NCI-H1105 (cell line): Measurements from ENCODE around the gene DGKQ.

Experiments
- DNase-seq: peaks from one replicate; lab custom pipeline; 2025; lab: John Stamatoyannopoulos, UW

DGKQ gene

DNA sequence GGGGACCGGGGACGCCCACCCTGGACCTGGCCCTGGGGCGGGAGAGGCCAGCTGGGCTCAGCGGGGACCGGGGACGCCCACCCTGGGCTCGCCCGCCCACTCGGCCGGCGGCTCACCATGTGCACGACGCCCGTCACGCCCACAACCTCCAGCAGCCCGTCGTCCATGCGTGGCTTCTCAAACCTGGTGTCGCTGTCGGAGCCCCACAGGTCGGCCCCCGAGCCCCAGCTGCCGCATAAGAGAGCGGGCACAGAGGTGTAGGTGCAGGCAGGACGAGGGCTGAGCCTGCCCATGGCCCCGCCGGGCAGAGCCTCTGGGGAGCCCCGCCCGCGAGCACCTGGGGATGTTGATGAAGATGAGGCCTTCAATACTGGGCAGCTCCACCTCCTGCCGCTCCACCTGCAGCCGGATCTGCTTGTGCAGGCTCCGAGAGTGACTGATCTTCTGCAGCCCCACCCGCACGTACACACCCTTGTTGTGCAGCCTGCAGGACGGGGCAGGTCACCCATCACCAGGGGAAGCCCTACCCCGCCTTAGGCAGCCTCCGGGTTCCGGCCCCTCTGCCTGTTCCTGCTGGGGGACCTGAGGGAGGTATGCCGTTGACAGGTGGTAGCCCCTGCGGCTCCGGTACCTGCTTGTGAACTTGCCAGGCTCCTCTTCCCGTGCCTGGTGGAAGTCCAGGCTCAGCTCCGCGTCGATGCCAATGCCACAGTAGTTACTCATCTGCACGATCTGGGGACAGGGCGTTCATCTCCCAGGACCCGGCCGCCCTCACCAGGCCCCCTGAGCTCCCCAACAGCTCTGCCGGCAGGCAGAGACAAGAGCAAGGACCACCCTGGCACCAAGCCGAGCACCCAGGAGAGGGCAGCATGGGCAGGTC is 11.8 kb downstream of the DGKQ start:
- DNase-seq: no peak

DNA sequence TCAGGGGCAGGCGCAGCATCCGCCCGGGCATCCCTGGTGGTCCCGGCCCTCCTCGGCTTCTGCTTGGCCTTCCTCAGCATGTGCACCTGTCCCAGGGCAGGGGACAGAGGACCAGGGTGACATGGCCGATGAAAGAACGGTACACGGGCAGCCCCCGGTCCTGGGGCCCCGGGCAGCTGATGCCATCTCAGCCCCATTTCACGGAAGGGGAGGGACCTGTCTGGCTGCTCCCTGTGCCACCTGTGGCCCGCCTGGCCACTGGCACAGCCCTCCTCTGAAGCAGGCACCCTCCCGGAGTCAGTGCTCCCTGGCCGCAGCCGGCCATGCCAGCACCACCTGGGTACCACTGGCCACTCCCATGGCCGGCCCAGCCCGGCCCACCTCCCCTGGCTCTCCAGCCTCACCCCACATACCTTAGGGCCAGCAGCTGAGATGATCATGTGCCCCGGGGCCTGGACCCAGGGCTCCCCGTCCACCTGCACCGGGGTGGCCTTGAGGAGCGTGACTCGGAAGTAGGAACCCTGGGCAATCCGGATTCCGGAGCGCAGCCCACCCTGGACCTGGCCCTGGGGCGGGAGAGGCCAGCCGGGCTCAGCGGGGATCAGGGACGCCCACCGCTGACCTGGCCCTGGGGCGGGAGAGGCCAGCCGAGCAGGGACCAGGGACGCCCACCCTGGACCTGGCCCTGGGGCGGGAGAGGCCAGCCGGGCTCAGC is 12.6 kb downstream of the DGKQ start:
- DNase-seq: no peak

DNA sequence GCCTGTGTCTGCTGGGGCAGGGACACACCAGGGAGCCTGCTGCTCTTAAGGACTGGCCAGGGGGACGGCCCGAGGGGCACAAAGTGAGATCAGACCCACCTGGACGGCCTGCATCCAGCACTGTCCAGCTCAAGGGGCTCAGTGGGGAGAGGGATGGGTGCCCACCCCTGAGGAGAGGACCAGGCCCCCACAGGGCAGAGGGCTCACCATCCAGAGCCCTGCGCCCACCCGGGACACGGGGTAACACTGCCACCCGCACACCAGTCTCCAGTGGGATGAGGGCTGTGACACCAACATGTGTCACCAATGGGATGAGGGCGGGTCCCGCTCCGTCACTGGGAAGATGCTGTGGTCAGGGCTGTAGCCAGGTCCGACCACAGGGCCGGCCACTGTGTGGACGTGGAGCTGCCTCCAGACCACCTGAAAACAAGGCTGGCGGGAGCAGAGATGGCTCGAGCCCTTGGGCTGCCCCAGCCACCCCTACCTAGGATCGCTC is 13.2 kb downstream of the DGKQ start:
- DNase-seq: no peak

DNA sequence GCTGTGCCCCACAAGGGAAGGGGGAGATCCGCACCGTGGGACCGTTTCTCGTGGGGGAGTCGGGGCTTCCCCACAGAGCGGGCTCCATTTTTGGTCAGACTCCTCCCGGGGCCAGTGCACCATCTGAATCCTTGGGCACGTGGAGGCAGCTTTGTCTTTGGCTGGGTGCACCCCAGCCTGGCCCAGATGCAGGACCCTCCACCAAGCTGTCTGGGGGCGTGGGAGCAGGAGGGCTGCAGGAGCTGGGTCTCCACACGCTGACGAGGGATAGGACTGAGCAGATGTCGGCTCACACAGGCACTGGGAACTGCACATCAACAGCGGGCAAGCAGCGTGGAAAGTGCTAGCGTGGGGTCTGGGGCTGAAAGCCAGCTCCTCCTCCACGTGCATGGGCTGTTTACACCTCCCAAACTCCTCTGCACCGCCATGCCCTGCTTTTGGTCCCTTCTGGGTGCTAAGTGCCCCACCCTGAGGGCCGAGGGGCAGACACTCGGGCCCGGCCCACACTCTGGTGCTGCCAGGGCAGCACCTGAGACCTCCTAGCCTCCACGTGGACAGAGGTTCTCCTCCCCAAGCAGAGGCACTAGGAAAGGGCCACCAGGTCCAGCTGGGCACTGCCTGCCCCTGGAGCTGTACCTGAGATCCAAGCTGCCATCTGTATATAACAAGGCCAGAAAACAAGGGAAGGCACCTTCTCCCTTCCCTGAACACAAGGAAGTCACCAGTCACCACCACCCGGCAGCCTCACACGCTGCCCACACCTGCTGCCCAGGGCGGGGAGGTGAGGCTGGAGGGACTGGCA is 13.8 kb downstream of the DGKQ start:
- no peak for DNase-seq

DNA sequence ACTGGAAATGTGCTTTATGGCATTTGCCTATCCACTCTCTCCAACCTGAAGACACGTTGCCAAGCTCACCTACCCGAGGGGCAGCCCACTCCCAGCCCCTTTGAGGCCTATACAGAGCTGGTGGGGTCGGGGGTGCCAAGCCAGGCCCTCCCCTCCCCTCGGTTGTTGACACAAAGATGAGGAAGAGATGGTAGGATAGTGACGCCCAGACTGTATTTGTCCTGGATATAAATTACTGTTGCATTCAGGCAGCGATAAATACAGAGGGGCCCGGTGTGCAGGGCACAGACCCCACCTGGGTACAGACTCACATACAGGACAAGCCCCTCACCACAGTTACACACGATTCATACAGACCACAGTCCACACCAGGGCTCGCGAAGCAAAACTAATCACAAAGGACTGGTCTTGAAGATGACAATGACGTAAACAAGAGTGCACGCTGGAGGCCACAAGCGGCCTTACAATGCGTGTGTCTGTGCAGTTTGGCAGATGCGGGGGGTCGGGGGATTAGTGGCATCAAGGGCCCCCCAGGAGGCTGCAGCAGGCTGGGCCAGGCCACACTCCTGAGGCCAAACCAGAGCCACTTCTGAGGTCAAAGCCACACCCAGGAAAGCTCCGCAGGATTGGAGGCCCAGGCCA is 14.6 kb downstream of the DGKQ start:
- no peak for DNase-seq

DNA sequence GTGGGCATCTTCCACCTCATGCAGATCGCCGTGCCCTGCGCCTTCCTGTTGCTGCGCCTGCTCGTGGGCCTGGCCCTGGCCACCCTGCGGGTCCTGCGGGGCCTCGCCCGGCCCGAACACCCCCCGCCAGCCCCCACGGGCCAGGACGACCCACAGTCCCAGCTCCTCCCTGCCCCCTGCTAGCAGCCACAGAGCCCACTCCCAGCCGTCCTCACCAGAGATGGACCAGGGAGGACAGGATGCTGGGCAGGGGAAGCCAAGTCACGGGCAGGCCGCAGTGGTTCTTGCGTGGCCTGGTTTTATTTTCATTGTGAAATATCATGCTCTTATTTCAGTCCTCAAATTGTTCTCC is 15.1 kb downstream of the DGKQ start:
- DNase-seq: no peak

DNA sequence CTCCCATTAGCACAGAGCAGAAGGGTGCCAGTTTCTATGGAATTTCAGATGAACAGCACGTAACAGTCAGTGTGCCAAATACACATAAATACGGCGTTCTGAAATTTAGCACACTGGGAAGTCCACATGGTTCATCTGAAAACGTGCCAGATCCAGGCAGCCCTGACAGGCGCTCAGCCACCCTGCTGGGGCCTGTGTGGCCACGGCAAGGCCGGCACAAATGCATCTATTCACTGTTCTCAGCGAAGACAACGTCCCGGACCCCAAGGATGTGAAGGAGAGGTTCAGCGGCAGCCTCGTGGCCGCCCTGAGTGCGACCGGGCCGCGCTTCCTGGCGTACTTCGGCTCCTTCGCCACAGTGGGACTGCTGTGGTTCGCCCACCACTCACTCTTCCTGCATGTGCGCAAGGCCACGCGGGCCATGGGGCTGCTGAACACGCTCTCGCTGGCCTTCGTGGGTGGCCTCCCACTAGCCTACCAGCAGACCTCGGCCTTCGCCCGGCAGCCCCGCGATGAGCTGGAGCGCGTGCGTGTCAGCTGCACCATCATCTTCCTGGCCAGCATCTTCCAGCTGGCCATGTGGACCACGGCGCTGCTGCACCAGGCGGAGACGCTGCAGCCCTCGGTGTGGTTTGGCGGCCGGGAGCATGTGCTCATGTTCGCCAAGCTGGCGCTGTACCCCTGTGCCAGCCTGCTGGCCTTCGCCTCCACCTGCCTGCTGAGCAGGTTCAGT is 15.6 kb downstream of the DGKQ start:
- no peak for DNase-seq

DNA sequence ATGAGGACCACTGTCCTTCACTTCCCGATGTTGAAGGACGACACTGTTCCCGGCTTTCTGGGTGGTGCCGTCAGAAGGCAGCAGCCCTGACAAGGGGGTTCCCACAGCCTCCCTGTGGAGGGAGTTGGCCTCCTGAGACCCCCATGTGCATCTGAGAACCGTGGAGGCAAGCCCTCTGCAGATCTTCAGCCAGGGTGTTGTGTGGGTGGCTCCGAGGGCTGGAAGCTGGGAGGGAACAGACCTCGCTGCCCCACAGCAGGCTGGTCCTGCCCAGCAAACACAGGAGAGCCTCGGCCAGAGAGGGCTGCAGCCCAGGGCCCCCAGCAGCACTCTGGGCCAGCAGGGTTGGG is 16.2 kb downstream of the DGKQ start:
- no peak for DNase-seq

DNA sequence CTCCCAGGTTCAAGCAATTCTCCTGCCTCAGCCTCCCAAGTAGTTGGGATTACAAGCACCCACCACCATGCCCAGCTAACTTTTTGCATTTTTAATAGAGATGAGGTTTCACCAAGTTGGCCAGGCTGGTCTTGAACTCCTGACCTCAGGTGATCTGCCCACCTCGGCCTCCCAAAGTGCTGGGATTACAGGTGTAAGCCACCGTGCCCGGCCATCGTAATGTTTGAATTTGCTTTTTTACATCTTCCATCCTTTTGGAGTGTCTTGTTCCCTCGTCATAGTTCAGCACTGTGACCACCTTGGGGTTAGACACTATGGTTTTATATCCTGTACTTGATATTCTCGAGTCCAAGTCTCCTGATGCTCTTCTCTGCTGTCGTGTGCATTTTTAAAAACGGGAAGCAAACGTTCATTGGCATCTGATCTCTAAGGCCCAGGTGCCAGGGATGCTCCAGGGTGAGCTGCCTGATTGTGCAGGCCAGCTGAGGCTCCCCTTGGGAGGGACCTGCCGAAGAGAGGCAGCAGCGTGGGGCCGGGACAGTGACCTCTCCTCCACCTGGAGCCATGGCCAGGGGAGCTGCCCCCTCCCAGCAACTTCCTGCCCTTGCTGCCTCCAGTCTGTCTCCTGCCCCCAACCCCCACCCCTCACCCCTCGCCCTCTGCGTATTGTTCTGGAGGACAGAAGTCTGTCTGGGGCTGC is 16.7 kb downstream of the DGKQ start:
- DNase-seq: no peak

DNA sequence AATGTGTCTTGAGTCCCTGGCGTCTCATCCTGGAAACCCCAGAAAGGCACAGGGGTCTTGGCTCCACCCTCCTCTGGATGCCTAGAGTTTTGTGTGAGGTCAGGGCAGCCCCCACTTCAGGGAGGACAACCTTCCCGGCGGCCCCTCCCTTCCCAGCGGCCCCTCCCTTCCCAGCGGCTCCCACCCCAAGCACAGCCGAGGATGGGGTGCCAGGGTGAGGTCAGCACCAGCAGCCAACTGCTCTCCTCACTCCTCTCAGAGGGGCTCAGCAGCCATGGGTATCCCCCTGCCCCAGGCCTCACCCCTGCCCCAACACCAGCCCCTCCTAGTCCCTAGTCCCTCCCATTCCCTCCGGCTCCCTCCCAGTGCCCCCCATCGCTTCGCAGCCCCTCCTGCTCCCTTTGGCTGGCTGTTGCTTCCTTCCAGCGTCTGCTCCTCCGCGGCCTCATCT is 17.4 kb downstream of the DGKQ start:
- no peak for DNase-seq

DNA sequence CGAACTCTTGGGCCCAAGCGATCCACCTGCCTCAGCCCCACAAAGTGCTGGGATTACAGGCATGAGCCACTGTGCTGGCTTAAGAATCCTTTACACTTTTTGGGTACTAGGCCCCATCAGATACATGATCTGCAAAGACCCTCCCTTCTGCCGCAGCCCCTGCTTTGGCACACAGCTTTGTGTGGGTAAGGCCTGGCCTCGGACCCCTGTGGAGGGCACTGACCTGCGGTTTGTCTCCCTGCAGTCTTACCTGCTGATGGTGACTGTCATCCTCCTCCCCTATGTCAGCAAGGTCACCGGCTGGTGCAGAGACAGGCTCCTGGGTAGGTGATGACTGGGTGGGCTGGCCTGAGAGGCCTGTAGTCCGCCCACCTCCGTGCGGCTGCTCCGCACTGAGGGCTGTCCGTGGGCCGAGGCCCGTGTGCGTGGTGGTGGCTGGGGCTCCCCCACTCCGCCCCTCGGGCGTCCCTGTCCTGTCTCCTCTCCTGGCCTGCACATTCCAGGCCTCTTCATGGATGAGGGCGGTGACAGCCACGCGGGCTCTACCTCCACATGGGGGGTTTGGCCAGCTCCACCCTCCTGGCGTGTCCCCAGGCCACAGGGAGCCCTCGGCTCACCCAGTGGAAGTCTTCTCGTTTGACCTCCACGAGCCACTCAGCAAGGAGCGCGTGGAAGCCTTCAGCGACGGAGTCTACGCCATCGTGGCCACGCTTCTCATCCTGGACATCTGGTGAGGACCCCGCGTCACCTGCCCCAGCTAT is 18.0 kb downstream of the DGKQ start:
- DNase-seq: no peak

DNA sequence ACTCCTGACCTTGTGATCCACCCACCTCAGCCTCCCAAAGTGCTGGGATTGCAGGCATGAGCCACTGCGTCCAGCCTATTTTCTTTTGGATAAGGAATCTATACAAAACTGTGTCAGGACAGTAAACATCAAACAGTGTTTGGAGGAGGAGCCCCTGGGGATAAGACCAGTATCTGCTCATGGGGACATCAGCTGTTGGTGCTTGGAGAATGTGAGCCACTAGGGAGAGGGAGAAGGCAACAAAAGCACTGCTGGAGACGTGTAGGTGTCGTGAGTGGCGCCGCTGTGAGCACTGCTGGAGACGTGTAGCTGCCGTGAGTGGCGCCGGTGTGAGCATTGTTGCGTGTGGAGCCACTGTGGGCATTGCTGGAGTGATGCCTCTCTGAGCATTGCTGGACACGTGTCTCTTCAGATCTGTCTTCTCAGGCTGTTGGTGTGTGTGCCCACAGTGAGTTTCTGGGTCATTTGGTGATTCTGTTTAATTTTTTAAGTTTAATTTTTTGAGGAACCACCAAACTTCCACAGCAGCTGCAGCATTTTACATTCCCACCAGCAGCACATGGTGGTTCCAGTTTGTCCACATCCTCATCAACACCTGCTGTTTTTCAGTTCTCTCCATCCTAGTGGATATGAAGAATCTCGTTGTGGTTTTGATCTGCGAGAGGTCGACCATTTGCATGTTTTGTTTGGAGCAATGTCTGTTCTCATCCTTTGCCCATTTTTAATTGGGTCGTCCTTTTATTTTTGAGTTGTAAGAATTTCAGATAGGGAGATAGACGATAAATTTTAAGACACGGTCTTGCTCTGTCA is 19.0 kb downstream of the DGKQ start:
- no peak for DNase-seq

DNA sequence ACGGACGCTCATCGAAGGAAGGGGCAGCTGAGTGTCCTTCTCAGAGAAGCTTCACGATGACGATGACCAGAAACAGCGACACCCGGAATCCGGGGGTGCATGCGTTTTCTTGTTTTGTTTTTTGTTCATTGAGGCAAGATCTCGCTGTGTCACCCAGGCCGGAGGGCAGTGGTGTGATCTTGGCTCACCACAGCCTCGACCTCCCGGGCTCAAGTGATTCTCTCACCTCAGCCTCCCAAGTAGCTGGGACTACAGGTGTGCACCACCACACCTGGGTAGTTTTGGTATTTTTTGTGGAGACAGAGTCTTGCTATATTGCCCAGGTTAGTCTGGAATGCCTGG is 19.8 kb downstream of the DGKQ start:
- no peak for DNase-seq

DNA sequence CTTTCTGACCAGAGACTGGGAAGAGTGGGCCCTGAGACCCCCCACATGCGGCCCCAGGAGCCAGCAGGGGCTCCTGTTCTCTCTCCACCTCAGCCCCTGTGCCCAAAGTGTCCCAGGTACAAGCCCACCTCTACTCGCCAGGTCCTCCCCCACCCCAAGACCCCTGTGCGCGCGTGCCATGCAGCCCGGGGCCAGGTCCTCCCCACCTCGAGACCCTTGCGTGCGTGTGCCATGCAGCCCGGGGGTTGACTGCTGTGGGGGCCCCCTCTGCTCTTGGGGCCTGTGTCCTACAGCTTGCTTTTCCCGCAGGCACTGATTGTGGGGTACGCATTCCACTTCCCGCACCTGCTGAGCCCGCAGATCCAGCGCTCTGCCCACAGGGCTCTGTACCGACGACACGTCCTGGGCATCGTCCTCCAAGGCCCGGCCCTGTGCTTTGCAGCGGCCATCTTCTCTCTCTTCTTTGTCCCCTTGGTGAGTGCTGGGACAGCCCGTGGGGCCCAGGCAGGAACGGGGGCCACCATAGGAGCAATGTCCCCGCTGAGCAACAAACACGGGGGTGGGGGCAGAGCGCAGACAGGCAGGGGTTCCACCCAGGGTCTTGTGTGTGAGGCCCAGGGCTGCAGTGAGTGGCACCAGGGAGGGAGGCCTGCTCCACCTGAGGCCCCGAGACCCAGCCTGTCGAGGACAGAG is 20.3 kb downstream of the DGKQ start:
- no peak for DNase-seq

DNA sequence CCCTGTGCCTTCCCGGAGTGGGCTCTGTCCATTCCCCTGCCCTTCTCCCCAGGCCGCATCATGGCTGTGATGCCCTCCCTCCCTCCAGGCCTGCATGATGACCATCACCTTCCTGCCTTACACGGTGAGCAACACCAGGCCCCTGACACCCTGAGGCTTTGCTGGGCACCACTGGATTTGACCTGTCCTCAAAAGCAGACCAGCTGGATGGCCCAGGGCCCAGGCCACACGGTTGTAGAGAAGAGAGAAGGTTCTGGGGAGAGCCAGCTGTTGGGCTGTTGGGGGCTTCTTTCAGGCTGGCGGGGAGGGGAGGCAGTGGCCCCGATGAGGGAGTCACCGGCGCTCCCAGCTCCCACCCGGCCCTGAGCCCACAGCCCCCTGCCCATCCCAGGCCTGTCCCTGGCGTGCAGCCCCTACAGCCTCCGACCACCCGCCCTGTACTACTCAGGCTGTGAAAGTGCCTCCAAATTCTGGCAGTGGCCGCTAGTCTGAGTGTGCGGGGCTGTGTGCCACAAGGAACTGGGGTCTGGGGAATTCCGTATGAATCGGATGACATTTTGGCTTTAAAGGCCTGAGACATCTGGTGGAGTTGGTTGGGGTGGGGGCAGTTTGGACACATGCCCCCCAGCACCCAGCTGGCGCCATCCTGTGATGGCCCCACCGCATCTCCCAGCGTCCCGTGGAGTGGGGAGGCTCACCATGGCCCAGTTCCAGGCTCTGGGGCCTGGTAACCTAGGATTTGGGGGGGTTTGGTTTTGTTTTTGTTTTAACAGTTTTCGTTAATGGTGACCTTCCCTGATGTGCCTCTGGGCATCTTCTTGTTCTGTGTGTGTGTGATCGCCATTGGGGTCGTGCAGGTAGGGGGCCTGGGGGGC is 21.5 kb downstream of the DGKQ start:
- DNase-seq: no peak

DNA sequence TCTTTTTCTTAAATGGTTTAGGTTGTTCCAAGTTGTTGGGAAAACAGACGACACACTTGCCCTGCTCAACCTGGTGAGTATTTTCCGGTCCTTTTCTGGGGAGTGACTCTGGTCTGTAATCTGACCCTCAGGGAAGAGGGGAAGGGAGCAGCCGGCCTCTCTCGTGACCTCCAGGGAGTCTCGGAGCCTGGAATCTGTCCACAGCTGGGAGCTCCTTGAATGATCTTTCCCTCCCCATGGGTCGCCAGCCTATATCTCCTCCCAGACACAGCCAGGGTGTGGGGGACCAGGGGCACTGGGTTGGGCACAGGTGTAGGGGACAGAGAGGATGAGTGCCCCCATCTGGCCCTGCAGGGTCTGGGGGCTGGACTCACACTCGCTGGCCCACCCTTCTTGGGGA is 22.2 kb downstream of the DGKQ start:
- no peak for DNase-seq

DNA sequence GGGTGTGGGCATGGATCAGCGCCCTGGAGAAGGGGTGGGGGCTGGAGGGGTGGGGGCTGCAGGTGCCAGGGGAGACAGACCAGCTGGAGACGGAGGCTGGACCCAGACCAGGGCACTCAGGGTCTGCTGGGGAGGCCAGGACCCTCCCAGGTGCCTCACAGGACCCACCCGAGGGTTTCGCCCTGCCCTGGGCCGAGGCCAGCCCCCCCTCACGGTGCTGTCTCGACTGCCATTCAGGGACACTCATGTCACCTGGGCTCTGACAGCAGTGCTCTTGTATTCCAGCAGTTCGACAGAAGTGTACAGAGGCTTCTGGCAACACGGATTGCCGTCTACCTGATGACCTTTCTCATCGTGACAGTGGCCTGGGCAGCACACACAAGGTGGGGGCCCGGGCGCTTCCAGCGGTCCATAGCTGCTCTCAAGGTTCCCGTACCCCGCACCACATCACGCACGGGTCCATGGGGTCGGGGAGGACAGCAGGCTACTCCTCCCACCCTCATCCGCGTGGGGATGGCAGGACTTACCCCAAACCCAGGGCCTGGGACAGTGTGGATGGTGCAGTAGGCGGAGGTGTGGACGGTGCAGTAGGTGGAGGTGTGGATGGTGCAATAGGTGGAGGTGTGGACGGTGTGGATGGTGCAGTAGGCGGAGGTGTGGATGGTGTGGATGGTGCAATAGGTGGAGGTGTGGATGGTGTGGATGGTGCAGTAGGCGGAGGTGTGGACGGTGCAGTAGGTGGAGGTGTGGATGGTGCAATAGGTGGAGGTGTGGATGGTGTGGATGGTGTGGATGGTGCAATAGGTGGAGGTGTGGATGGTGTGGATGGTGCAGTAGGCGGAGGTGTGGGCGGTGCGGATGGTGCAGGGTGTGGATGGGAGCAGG is 23.0 kb downstream of the DGKQ start:
- no peak for DNase-seq
